ENCODE data around the gene FMN1. TPM values are rescaled to one million over a fixed set of nuclear protein-coding genes. Genes with fewer than 3 reads are reported as not detected.

FMN1 gene
- total and polyA plus RNA-seq, 10 of the 15 experiments (the other 5 are each of a cell fraction or from before 2014, with no cell fraction given) = 0.05 to 0.16 (median 0.08) TPM; not detected in 4

GRCh38 chr15:33048255-33048654 is 146.3 kb downstream of the FMN1 start:
- ATAC-seq = no peak
- ChIA-PET POLR2A (no interaction called here), SMC1A (ENCODE audit: uncharacterized antibody, unreplicated experiment) (no interaction called here), RAD21 (ENCODE audit: unreplicated experiment) (no interaction called here), CTCF (no interaction called here)
- BruUV-seq (replicated peaks) = no TSS peak
- Histone ChIP-seq H3K79me2 (ENCODE audit: control insufficient read depth, insufficient read depth, low read length) (no peaks in the 10 kb centered on the region), H2AFZ (ENCODE audit: control insufficient read depth, low read depth, low read length) (no peak overlapping the region), H3K4me1 (ENCODE audit: control insufficient read depth, insufficient read depth, low read length) (no peaks in the 10 kb centered on the region), H3K9me3 (replicated peaks; ENCODE audit: control insufficient read depth, insufficient read depth, low read length) (no peaks in the 10 kb centered on the region; the same call in 2 of the 3 replicates), H3K4me2 (ENCODE audit: control insufficient read depth, insufficient read depth) (no peak overlapping the region), H3K9ac (ENCODE audit: control insufficient read depth, insufficient read depth, low read length) (no peak overlapping the region), H3K36me3 (ENCODE audit: control insufficient read depth in 2 of 2, insufficient read depth in 2 of 2, low read length in 1 of 2) (no peaks in the 10 kb centered on the region), H3K27me3 (replicated peaks in 1 of 2; ENCODE audit: control insufficient read depth in 2 of 2, insufficient read depth in 2 of 2, low read length in 1 of 2) (no peaks in the 10 kb centered on the region), H4K20me1 (ENCODE audit: control insufficient read depth, insufficient read depth) (no peaks in the 10 kb centered on the region), H3K27ac (ENCODE audit: control insufficient read depth, insufficient read depth) (no peak overlapping the region), H3K4me3 (no peak overlapping the region)
- no peak for FAIRE-seq
- intact Hi-C loops (cut with micrococcal nuclease; ENCODE audit: unreplicated experiment) (no loop called here), in situ Hi-C loops (cut with MboI) (no loop called here)
- 50% methylated on average over 2 of the region's 2 CpGs for WGBS (ENCODE audit: insufficient coverage, insufficient replicate concordance, low lambda C conversion rate, missing lambda C conversion rate)
- TF ChIP-seq POLR2AphosphoS2 (IDR thresholded peaks at IDR 0.05; ENCODE audit: low read depth, low read length) = no peak
- no peak for DNase-seq (ENCODE audit: low read depth, low spot score)

DNA sequence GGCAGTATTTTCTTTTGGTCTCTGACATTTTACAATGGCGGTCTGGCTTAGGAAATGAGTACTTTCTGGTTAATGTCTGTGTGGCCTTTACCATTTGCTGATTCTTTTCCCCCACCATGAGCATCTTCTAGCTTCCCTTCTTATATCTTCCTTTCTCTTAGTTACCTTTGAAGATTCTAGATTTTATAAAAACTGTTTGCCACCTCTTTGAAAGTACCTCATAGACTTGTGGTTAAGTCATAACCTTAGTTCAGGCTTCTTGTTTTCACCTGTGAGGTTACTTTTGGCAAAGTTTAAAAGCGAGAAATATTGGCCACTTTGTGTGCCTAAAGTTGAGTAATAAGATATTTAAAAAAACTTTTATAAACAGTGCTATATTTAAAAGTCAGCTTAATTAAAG is 147.4 kb downstream of the FMN1 start:
- intact Hi-C loops (cut with micrococcal nuclease; ENCODE audit: unreplicated experiment) = no loop called here
- ChIA-PET RAD21 (ENCODE audit: unreplicated experiment) (no interaction called here), POLR2A (no interaction called here), CTCF (no interaction called here), SMC1A (ENCODE audit: uncharacterized antibody, unreplicated experiment) (no interaction called here)
- Histone ChIP-seq H3K27ac (ENCODE audit: control insufficient read depth, insufficient read depth) (no peak overlapping the region), H3K9ac (ENCODE audit: control insufficient read depth, insufficient read depth, low read length) (no peak overlapping the region), H3K9me3 (replicated peaks; ENCODE audit: control insufficient read depth, insufficient read depth, low read length) (no peaks in the 10 kb centered on the region; the same call in 2 of the 3 replicates), H2AFZ (ENCODE audit: control insufficient read depth, low read depth, low read length) (no peak overlapping the region), H3K4me2 (ENCODE audit: control insufficient read depth, insufficient read depth) (no peak overlapping the region), H3K79me2 (ENCODE audit: control insufficient read depth, insufficient read depth, low read length) (no peaks in the 10 kb centered on the region), H3K27me3 (replicated peaks in 1 of 2; ENCODE audit: control insufficient read depth in 2 of 2, insufficient read depth in 2 of 2, low read length in 1 of 2) (no peaks in the 10 kb centered on the region), H4K20me1 (ENCODE audit: control insufficient read depth, insufficient read depth) (no peaks in the 10 kb centered on the region), H3K4me3 (no peak overlapping the region), H3K4me1 (ENCODE audit: control insufficient read depth, insufficient read depth, low read length) (no peaks in the 10 kb centered on the region), H3K36me3 (ENCODE audit: control insufficient read depth in 2 of 2, insufficient read depth in 2 of 2, low read length in 1 of 2) (no peaks in the 10 kb centered on the region)
- FAIRE-seq (no peak), DNase-seq (ENCODE audit: low read depth, low spot score) (no peak), ATAC-seq (no peak)
- 12% methylated on average over 2 of the region's 2 CpGs for WGBS (ENCODE audit: insufficient coverage, insufficient replicate concordance, low lambda C conversion rate, missing lambda C conversion rate)
- TF ChIP-seq, protein P1, sequence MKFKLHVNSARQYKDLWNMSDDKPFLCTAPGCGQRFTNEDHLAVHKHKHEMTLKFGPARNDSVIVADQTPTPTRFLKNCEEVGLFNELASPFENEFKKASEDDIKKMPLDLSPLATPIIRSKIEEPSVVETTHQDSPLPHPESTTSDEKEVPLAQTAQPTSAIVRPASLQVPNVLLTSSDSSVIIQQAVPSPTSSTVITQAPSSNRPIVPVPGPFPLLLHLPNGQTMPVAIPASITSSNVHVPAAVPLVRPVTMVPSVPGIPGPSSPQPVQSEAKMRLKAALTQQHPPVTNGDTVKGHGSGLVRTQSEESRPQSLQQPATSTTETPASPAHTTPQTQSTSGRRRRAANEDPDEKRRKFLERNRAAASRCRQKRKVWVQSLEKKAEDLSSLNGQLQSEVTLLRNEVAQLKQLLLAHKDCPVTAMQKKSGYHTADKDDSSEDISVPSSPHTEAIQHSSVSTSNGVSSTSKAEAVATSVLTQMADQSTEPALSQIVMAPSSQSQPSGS (IDR thresholded peaks at IDR 0.05; ENCODE audit: low read length) = no peak
- TF ChIP-seq RFX5 (IDR thresholded peaks at IDR 0.05; ENCODE audit: low read depth, low read length) = no peak
- no TSS peak for BruUV-seq (replicated peaks)
- in situ Hi-C loops (cut with MboI) = no loop called here

Data from GM12878 (cell line).